ENCODE measurements around the gene SERPINI1. TPM values are rescaled to one million over a fixed set of nuclear protein-coding genes. Genes with fewer than 3 reads are reported as not detected.

Gene SERPINI1
- total RNA-seq, 1 experiment from 2014 or later = 6.0 TPM

GRCh38 chr3:167723025-167723512 is 12.5 kb upstream of the SERPINI1 start:
- no peak overlapping the region for H3K4me3 Mint-ChIP-seq
- Histone ChIP-seq H2BK5ac (ENCODE audit: insufficient read length, low read length) (no peak overlapping the region), H4K8ac (replicated peaks; ENCODE audit: insufficient read length, low read depth, low read length) (no peak overlapping the region), H2BK12ac (ENCODE audit: insufficient read length, low read depth, low read length) (no peak overlapping the region), H3K23me2 (ENCODE audit: insufficient read length, low read depth, low read length, poor library complexity, severe bottlenecking) (no peaks in the 10 kb centered on the region), H2BK20ac (ENCODE audit: low read depth, low read length, poor library complexity, severe bottlenecking) (no peak overlapping the region), H3K18ac (ENCODE audit: insufficient read length, low read depth, low read length) (no peak overlapping the region), H3K23ac (ENCODE audit: insufficient read length, low read depth, low read length) (no peak overlapping the region), H3K9me3 (ENCODE audit: control insufficient read depth, low read depth, low read length) (no peaks in the 10 kb centered on the region), H3K4ac (ENCODE audit: low read depth, low read length) (no peak overlapping the region), H3K4me1 (ENCODE audit: insufficient read depth, low read length) (no peaks in the 10 kb centered on the region; the same call in 1 of the 2 replicates), H3K9ac (ENCODE audit: extremely low read depth, insufficient read length, low read length) (no peak overlapping the region), H4K91ac (ENCODE audit: insufficient read length, low read depth, low read length) (no peak overlapping the region), H3K27ac (ENCODE audit: insufficient read length, low read depth, low read length) (no peak overlapping the region), H3T11ph (ENCODE audit: low read length) (no peak overlapping the region), H4K5ac (ENCODE audit: insufficient read length, low read depth, low read length) (no peak overlapping the region), H3K56ac (ENCODE audit: insufficient read length, low read depth, low read length) (no peak overlapping the region), H3K14ac (ENCODE audit: insufficient read depth, low read length) (no peak overlapping the region), H2AFZ (ENCODE audit: low read length) (no peak overlapping the region), H2BK120ac (ENCODE audit: low read depth, low read length, poor library complexity, severe bottlenecking) (no peak overlapping the region), H2BK15ac (ENCODE audit: low read depth, low read length) (no peak overlapping the region), H3K79me2 (ENCODE audit: insufficient read depth, low read length) (peaks cover 21% of the 10 kb centered on the region; the same call in 1 of the 2 replicates), H4K20me1 (ENCODE audit: control insufficient read depth, insufficient read depth, insufficient read length) (no peaks in the 10 kb centered on the region), H3K4me2 (ENCODE audit: insufficient read depth, insufficient read length, low read length) (no peak overlapping the region), H3K79me1 (ENCODE audit: insufficient read depth, low read depth, low read length, poor library complexity, severe bottlenecking) (peaks cover 3% of the 10 kb centered on the region), H3K27me3 (ENCODE audit: insufficient read depth, low read length) (no peaks in the 10 kb centered on the region), H2AK5ac (ENCODE audit: insufficient read length, low read length) (no peak overlapping the region)
- peaks cover 5 to 8% of the 10 kb centered on the region in 2 experiments; a peak in 4 of 5 replicates for H3K9me3 Mint-ChIP-seq
- DNase-seq = no peak
- no peak for TF ChIP-seq CTCF (conservative IDR thresholded peaks at IDR 0.05)
- no peaks in the 10 kb centered on the region for H3K27me3 Mint-ChIP-seq (ENCODE audit: low read depth)
- peaks cover 23 to 43% (median 38%) of the 10 kb centered on the region in 3 experiments for H3K36me3 Mint-ChIP-seq (ENCODE audit: insufficient read depth in 1 of 3, low read depth in 3 of 3)
- H3K27ac Mint-ChIP-seq = peak overlapping the region; percentile 22 to 92 (median 42); a peak in 3 of 7 replicates
- no CpG with 5 or more reads among the region's 4 CpGs for whole genome bisulfite sequencing (ENCODE audit: extremely low coverage, insufficient read length, low lambda C conversion rate)
- peaks cover 46 to 52% of the 10 kb centered on the region in 2 experiments for H3K4me1 Mint-ChIP-seq

Measured in H9 (cell line).